Posterior cingulate gyrus (tissue), 11 donors: ENCODE data around the gene CCDC78.
A peak's percentile ranks its signal among the peaks of the same experiment; 100 is the strongest.

Experiments
- DNase-seq, 10 donors: peaks; one replicate each; pipeline versions ENCODE4 v3.0.0 to v3.0.0-alpha.2; 2020 to 2021; ENCODE audit warnings: mixed read lengths in 3 of 10
- intact Hi-C: fragments of 100-400 bp; cut with DNase I; formaldehyde crosslinking; loops from one replicate; pipeline ENCODE4 v1.15.1; 2023

Gene CCDC78

DNA sequence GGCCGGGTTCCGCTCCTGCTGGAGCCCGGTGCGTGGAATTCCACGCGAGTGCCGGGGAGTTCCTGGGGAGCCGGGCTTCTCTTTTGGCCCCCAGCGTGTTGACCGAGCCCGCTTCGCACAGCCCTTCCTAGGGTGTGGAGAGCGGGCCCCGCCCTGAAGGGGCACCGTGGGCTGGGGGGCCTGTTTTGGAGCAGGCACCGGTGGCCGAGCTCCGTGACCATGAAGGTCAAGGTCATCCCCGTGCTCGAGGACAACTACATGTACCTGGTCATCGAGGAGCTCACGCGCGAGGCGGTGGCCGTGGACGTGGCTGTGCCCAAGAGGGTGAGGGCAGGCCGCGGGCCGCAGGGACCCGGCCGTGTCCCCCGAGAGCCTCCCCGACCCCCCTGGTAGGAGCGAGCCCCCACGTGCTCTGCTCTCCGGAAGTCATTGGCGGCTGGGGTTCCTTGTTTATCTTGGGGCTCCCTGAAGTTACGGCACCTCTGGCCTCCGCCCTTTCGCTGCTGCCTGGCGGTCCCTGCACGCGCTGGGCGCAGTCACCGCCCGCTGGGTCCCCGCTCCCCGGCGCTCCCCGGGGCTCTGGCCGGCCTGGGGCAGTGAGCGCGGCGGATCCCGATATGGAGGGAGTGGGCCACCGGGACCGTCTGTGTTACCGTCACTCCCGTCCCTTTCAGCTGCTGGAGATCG, 1.2 kb upstream of the CCDC78 start:
- intact Hi-C loops: no loop called here
- no peak for DNase-seq

GRCh38 chr16:726188-726437, 130 bp downstream of the CCDC78 start:
- intact Hi-C loops: no loop called here
- no peak for DNase-seq

GRCh38 chr16:725463-726187, 618 bp downstream of the CCDC78 start:
- DNase-seq: no peak
- intact Hi-C loops: no loop called here

GRCh38 chr16:725041-725376, 1.2 kb downstream of the CCDC78 start:
- DNase-seq: no peak
- intact Hi-C loops: no loop called here

DNA sequence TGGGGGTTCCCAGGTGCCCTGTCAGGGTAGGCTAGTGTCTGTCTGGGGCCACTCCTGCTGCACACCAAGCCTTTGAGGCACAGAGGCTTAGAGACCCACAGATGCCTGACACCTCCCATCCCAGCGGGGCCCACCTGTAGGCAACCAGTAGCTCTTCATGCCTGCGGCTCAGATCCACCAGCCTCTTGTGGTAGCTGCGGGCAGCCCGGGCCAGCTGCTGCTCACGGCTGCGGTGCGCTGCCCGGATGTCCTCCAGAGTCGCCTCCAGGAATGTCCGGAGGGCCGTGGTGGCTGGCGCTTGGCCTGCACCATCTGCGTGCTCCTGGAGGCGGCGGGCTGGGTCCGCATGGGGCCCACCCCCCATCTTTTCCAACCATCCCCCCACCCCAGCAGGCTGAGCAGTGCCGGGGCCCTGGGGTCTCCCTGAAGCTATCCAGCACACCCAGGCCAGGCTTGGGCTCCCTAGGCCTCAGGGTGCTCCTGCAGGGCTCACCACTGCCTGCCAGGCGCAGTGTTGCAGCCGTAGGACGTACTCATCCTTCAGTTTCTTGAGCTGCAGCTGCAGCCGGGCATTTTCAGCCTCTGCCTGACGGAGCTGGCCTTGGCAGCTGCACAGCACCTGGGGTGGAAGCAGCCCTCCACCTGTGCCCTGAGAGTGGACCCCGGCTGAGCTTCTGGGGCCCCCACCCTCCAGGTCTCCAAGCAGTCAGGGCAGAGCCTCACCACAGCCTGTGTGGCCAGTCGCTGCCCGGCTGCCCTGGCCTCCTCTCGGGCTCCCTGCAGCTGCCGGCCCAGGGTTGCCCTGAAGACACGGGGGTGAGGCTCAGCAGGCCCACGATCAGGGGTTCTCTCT, 1.8 kb downstream of the CCDC78 start:
- DNase-seq: no peak
- intact Hi-C loops: no loop called here

- intact Hi-C loops: no loop called here
- no peak for DNase-seq
These were observed 2.5 kb downstream of the CCDC78 start for GRCh38 chr16:723695-724094.

DNA sequence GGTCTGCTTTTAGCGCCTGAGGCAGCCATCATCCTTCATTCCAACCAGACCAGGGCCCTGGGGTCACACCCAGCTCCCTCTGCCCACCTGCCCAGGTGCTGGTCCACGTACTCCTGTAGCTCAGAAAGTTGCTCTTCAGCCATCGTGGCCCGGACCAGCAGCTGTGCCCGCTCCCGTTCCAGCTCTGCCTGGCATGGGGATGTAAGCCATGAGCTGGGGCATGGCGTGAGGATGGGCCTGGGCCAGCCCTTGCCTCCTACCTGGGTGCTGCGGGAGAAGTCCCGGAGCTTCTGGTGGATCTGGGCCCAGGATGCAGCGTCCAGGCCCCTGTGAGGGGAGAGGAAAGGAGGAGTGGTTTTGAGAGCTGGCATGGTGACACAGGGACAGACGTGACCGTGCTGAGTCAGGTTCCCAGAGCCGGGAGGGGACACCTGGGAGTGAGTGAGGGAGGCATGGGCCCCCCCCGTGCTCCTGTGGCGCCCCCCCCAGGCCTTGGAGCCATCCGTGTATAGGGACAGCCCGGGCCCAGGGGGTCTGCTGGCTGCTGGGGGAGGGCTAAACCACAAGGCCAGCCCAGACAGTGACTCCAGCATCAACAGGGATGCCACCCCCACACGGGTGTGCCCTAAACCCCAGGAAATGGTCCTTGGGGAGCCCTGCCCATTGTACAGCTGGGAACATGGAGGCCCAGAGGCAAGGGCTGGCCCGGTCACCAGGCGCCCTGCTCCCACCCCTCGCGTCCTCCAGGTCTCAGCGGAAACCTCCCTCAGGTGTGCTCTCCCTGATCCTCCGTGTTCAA, 3.2 kb downstream of the CCDC78 start:
- DNase-seq: no peak
- intact Hi-C loops: no loop called here

DNA sequence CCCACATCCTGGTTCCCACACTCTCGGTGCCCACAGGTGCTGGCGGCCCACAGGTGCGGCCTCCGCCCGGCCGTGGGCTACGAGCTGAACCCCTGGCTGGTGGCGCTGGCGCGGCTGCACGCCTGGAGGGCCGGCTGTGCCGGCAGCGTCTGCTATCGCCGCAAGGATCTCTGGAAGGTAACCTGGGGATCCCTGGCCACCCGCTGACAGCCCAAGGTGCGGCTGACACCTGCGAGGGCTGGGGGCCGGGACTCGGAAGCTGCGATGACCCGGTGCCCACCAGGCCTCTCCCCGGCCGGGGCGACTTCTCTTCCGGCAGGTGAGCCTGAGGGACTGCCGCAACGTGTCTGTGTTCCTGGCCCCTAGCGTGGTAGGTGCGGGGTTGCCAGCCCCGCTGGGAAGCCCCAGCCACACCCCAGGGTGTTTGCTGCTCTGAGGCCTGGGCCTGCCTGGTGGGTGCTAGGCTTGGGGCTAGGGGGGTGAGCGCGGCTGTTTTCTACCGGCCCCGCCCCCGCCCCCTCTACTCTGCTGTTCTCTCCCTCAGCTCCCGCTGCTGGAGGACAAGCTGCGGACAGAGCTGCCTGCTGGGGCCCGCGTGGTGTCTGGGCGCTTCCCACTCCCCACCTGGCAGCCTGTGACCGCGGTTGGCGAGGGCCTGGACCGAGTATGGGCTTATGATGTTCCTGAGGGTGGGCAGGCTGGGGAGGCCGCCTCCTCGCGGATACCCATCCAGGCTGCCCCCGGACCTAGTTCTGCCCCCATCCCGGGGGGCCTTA, 4.3 kb downstream of the CCDC78 start:
- intact Hi-C loops: loop anchor here (2.0 kb wide), 1 partner anchor 19 kb away; the partner anchor contains the start of gene CIAO3
- peak in 1 of 10 donors; percentile 7 for DNase-seq

GRCh38 chr16:720990-721764, 5.1 kb downstream of the CCDC78 start, which contains the start of gene ANTKMT:
ANTKMT (plus strand) TSS chr16:721146; CDS start chr16:721275, 129 bp downstream.
- peak in 9 of 10 donors; percentile 71 to 96 (median 73) for DNase-seq
- intact Hi-C loops: loop anchor here (2.0 kb wide), 1 partner anchor 20 kb away; the partner anchor contains the start of gene CIAO3

- peak in 9 of 10 donors; percentile 55 to 96 (median 79) for DNase-seq
- intact Hi-C loops: loop anchor here (2.0 kb wide), 1 partner anchor 20 kb away; the partner anchor contains the start of gene CIAO3
These were observed 5.7 kb downstream of the CCDC78 start for GRCh38 chr16:720447-720989.

- peak in 2 of 10 donors; percentile 86 for DNase-seq
- intact Hi-C loops: loop anchor here (2.0 kb wide), 1 partner anchor 21 kb away; the partner anchor contains the start of gene CIAO3
These were observed 6.3 kb downstream of the CCDC78 start for GRCh38 chr16:719815-720446.

DNA sequence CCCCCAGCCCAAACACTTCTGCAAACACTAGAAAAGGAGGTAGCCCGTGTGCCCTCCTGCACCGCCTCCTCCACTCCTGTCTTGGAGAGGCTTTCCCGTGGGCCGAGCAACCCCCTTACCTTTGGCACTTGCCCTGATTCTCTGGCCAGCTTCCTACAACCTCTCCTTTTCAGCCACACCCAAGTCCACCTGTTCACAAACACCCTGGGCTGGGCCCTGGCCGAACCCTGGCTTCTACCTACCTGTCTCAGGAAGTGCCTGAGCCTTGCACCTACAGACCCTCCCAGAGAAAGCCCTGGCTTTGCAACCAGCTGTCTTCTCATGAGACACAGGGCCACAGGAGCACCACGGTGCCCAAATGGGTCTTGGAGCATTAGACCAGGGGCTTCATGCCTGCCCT, 7.3 kb downstream of the CCDC78 start:
- intact Hi-C loops: no loop called here
- DNase-seq: no peak

DNA sequence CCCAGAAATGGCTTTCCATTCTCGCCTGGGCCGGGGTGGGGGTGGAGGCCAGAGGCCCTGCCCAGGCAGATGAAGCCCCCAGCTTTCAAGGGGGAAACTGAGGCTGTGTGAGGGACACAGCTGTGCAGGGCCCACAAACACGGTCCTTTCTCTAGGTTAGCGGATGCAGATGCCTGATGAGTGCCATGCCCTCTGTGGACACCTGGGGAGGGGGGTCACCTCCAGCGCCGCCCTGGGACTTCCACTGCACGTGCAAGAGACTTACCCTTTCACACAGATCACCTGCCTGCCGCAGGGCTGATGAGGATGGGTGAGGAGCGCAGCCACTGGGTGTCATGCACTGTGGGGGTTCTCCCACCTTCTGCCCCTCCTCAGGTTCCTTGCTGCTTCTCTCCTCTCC, 7.9 kb downstream of the CCDC78 start:
- intact Hi-C loops: no loop called here
- no peak for DNase-seq

GRCh38 chr16:717450-718245, 8.6 kb downstream of the CCDC78 start:
- intact Hi-C loops: no loop called here
- peak in 1 of 10 donors; percentile 91 for DNase-seq

DNA sequence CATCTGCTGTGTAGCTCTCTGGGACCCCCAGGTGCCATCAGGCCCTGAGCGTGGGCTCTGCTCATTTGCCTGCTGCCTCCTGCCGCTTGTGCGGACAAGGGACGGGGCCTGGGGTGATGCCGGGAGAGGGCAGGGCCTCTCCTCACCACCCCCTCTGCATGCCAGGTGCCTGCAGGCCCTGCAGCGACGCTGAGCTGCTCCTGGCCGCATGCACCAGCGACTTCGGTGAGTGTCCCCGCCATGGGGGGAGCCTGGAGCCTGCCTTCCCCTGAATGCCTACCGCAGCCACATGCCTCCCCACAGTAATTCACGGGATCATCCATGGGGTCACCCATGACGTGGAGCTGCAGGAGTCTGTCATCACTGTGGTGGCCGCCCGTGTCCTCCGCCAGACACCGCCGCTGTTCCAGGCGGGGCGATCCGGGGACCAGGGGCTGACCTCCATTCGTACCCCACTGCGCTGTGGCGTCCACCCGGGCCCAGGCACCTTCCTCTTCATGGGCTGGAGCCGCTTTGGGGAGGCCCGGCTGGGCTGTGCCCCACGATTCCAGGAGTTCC, 9.4 kb downstream of the CCDC78 start:
- intact Hi-C loops: no loop called here
- no peak for DNase-seq

DNA sequence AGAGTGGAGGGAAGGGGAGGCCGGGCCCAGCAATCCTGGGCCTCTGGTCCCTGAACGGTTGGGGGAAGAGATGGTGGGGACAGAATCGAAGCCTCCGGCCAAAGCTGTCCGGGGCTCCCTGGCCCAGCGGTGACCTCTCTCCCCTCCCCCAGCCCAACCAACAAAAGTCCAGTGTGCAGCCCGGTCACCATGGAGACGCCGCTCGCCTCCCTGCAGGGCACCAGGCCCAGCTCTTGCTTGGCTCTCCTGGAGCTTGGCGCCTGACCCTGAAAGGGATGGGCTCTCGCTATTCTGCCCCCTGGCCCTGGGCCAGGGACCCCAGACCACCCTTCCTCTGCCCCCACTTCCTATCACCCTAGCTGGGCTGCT, 10.1 kb downstream of the CCDC78 start:
- DNase-seq: peak; percentile 83 to 98 (median 88)
- intact Hi-C loops: no loop called here
